Gastrocnemius medialis (tissue), 4 donors: ENCODE data around the gene ENKUR. TPM values are rescaled to one million over a fixed set of nuclear protein-coding genes. Genes with fewer than 3 reads are reported as not detected.

Experiments
- ATAC-seq, 2 donors: fragments of 150-250 bp; one replicate each; pipeline ENCODE4 v1.9.1; 2016
- DNase-seq, 2 donors: peaks; one replicate each; pipeline ENCODE4 v3.0.0-alpha.2; 2019
- H3K27ac ChIP-seq, 4 donors: fragments of 200-600 bp; sonication (generic); 1 replicate in 1 of 4; 2 replicates in 3 of 4; pipeline ENCODE4 v1.5.1; 2016 to 2018; ENCODE audit warnings: mild to moderate bottlenecking in 2 of 4, moderate library complexity in 1 of 4
- H3K27me3 ChIP-seq, 3 donors: fragments of 200-600 bp; sonication (generic) in 2 of 3; 1 replicate in 1 of 3; 2 replicates in 2 of 3; pipeline versions ENCODE4 v1.5.1 to v1.6.0; 2016 to 2019; ENCODE audit warnings: mild to moderate bottlenecking in 1 of 3, moderate library complexity in 1 of 3
- H3K36me3 ChIP-seq, 2 donors: fragments of 200-600 bp; sonication (generic) in 1 of 2; one replicate each; pipeline ENCODE4 v1.5.1; 2017 to 2018
- H3K4me1 ChIP-seq, 2 donors: fragments of 200-600 bp; sonication (generic) in 1 of 2; one replicate each; pipeline ENCODE4 v1.5.1; 2016 to 2017; ENCODE audit warnings: mild to moderate bottlenecking in 2 of 2
- H3K4me3 ChIP-seq, 4 donors: fragments of 200-600 bp; sonication (generic) in 3 of 4; 1 replicate in 1 of 4; 2 replicates in 3 of 4; pipeline ENCODE4 v1.5.1; 2016 to 2019; ENCODE audit warnings: mild to moderate bottlenecking in 2 of 4
- H3K9me3 ChIP-seq, 3 donors: fragments of 200-600 bp; sonication (generic) in 2 of 3; 1 replicate in 1 of 3; 2 replicates in 2 of 3; pipeline ENCODE4 v1.5.1; 2016 to 2019
- POLR2A ChIP-seq, 2 donors: fragments of 450-650 bp; IDR thresholded peaks; one replicate each; pipeline ENCODE4 v1.6.1; 2017; ENCODE audit warnings: antibody characterized with exemption in 2 of 2, mild to moderate bottlenecking in 2 of 2, moderate library complexity in 2 of 2
- in situ Hi-C, 4 donors: fragments of 200-750 bp; cut with MboI; loops; one replicate each; pipeline versions ENCODE4 v1.15.0 to v1.8.0; 2017; ENCODE audit warnings: low sequenced_read_pairs in 4 of 4
- intact Hi-C: fragments of 100-400 bp; cut with DNase I; formaldehyde crosslinking; loops from one replicate; pipeline ENCODE4 v1.15.1; 2023; ENCODE audit warnings: low total_unique reads
- total RNA-seq, 4 donors: library from RNA; depleted of rRNA; stranded (reverse); fragments of >200 nt; gene quantifications; one replicate each; pipeline versions ENCODE4 v1.1.0 to v1.2.3, GENCODE V29; 2016
- TF ChIP-seq, protein P1 (sequence below), 5 experiments: fragments of 450-650 bp in 3 of 5; fragments of 200-600 bp in 2 of 5; sonication (generic) in 2 of 5; IDR thresholded peaks in 4 of 5; conservative IDR thresholded peaks in 1 of 5; 1 replicate in 4 of 5; 2 replicates in 1 of 5; pipeline ENCODE4 v1.5.1; 2016 to 2019; ENCODE audit warnings: antibody characterized with exemption in 5 of 5, mild to moderate bottlenecking in 3 of 5, moderate library complexity in 3 of 5

Gene ENKUR
- total RNA-seq, 4 donors from 2014 or later, result not detected

- no peak for ATAC-seq
Observed at GRCh38 chr10:24963521-24964041, 52.4 kb downstream of the ENKUR start.

GRCh38 chr10:24962995-24963394 is 53.0 kb downstream of the ENKUR start:
- H3K4me3 ChIP-seq, result no peak overlapping the region
- no peak for DNase-seq
- ATAC-seq, result no peak
- H3K27me3 ChIP-seq, result no peaks in the 10 kb centered on the region
- in situ Hi-C loops (no loop called here), intact Hi-C loops (no loop called here)
- H3K4me1 ChIP-seq, result peaks cover 12 to 13% of the 10 kb centered on the region in 2 donors
- no peaks in the 10 kb centered on the region for H3K36me3 ChIP-seq
- no peak for TF ChIP-seq POLR2A (IDR thresholded peaks at IDR 0.05)
- TF ChIP-seq, protein P1, sequence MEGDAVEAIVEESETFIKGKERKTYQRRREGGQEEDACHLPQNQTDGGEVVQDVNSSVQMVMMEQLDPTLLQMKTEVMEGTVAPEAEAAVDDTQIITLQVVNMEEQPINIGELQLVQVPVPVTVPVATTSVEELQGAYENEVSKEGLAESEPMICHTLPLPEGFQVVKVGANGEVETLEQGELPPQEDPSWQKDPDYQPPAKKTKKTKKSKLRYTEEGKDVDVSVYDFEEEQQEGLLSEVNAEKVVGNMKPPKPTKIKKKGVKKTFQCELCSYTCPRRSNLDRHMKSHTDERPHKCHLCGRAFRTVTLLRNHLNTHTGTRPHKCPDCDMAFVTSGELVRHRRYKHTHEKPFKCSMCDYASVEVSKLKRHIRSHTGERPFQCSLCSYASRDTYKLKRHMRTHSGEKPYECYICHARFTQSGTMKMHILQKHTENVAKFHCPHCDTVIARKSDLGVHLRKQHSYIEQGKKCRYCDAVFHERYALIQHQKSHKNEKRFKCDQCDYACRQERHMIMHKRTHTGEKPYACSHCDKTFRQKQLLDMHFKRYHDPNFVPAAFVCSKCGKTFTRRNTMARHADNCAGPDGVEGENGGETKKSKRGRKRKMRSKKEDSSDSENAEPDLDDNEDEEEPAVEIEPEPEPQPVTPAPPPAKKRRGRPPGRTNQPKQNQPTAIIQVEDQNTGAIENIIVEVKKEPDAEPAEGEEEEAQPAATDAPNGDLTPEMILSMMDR (IDR thresholded peaks at IDR 0.05 in 4 of 5, conservative IDR thresholded peaks at IDR 0.05 in 1 of 5), result no peak
- no peaks in the 10 kb centered on the region for H3K9me3 ChIP-seq
- no peak overlapping the region for H3K27ac ChIP-seq

More at GRCh38 chr10:24963521-24964041, 52.4 kb downstream of the ENKUR start:
- Histone ChIP-seq H3K4me1 (peaks cover 7 to 9% of the 10 kb centered on the region in 2 donors), H3K9me3 (no peaks in the 10 kb centered on the region), H3K4me3 (no peak overlapping the region), H3K27me3 (no peaks in the 10 kb centered on the region), H3K36me3 (no peaks in the 10 kb centered on the region), H3K27ac (no peak overlapping the region)
- intact Hi-C loops (no loop called here), in situ Hi-C loops (no loop called here)
- TF ChIP-seq POLR2A (IDR thresholded peaks at IDR 0.05), result no peak
- TF ChIP-seq, protein P1 (IDR thresholded peaks at IDR 0.05 in 4 of 5, conservative IDR thresholded peaks at IDR 0.05 in 1 of 5), result no peak
- no peak for DNase-seq

GRCh38 chr10:24961582-24961981 is 54.4 kb downstream of the ENKUR start:
- Histone ChIP-seq H3K4me1 (peaks cover 13 to 16% of the 10 kb centered on the region in 2 donors), H3K27ac (no peak overlapping the region), H3K9me3 (no peaks in the 10 kb centered on the region), H3K36me3 (no peaks in the 10 kb centered on the region), H3K4me3 (no peak overlapping the region), H3K27me3 (no peaks in the 10 kb centered on the region)
- ATAC-seq (no peak), DNase-seq (no peak)
- intact Hi-C loops, result no loop called here
- in situ Hi-C loops, result no loop called here
- TF ChIP-seq POLR2A (IDR thresholded peaks at IDR 0.05), result no peak
- TF ChIP-seq, protein P1 (IDR thresholded peaks at IDR 0.05 in 4 of 5, conservative IDR thresholded peaks at IDR 0.05 in 1 of 5), result no peak

DNA sequence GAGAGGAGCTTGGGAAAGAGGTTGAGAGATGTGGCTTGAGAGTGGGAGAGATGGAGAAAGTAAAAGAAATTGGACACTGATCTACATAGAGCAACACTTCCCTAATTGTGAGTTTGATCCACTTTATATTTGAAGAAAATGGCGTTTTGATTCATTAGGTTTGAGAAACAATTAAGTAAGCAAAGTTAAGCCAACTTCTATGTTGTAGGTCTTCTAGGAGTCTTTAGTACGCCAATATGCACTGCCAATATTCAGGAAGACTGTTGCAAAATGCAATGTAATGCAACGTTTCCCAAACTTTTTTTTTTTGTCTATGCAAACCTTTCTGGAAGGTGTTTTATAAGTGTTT is 56.6 kb downstream of the ENKUR start:
- intact Hi-C loops, result no loop called here
- no peaks in the 10 kb centered on the region for H3K36me3 ChIP-seq

More for the DNA sequence above, 56.6 kb downstream of the ENKUR start:
- H3K9me3 ChIP-seq, result no peaks in the 10 kb centered on the region
- H3K27ac ChIP-seq, result peak overlapping the region; percentile 62 to 82 (median 74)
- DNase-seq, result no peak
- TF ChIP-seq, protein P1 (IDR thresholded peaks at IDR 0.05 in 4 of 5, conservative IDR thresholded peaks at IDR 0.05 in 1 of 5), result no peak
- TF ChIP-seq POLR2A (IDR thresholded peaks at IDR 0.05), result no peak
- H3K4me3 ChIP-seq, result peak overlapping the region in 2 of 4 donors; percentile 4 to 27
- in situ Hi-C loops, result loop anchor here in 1 of 4 donors (10.0 kb wide), 1 partner anchor 315 kb away; no protein-coding TSS in a partner anchor
- no peak for ATAC-seq
- no peaks in the 10 kb centered on the region for H3K27me3 ChIP-seq
- peaks cover 13 to 16% of the 10 kb centered on the region in 2 donors for H3K4me1 ChIP-seq
